ENCODE results near the gene NT5C2. TPM values are rescaled to one million over a fixed set of nuclear protein-coding genes. Genes with fewer than 3 reads are reported as not detected.
"Not testable (repeated sequence)": the region's sequence is repeated elsewhere in the genome, so short reads cannot be mapped to it uniquely, and the experiment has no call there.

Gene NT5C2
- total RNA-seq, 1 donor from 2014 or later: 95.2 TPM

- not testable (repeated sequence) for DNase-seq (ENCODE audit: low spot score)
Observed at GRCh38 chr10:103163766-103164403, 29.2 kb downstream of the NT5C2 start.

GRCh38 chr10:103157246-103157645 is 35.8 kb downstream of the NT5C2 start:
- no peak for DNase-seq (ENCODE audit: low spot score)

- no peak for DNase-seq (ENCODE audit: low spot score)
Observed at GRCh38 chr10:103155471-103156085, 37.5 kb downstream of the NT5C2 start.

- DNase-seq (ENCODE audit: low spot score): no peak
Observed at GRCh38 chr10:103154521-103155299, 38.4 kb downstream of the NT5C2 start.

- no peak for DNase-seq (ENCODE audit: low spot score)
Observed at GRCh38 chr10:103153302-103154197, 39.5 kb downstream of the NT5C2 start.

- no peak for DNase-seq (ENCODE audit: low spot score)
Observed at GRCh38 chr10:103149991-103150622, 43.0 kb downstream of the NT5C2 start.

- DNase-seq (ENCODE audit: low spot score): no peak
Observed at GRCh38 chr10:103147645-103148044, 45.4 kb downstream of the NT5C2 start.

- peak; percentile 71 for DNase-seq (ENCODE audit: low spot score)
Observed at GRCh38 chr10:103145860-103146466, 47.1 kb downstream of the NT5C2 start.

GRCh38 chr10:103145046-103145445 is 48.0 kb downstream of the NT5C2 start:
- no peak for DNase-seq (ENCODE audit: low spot score)

GRCh38 chr10:103144041-103144440 is 49.0 kb downstream of the NT5C2 start:
- no peak for DNase-seq (ENCODE audit: low spot score)

- not testable (repeated sequence) for DNase-seq (ENCODE audit: low spot score)
Observed at GRCh38 chr10:103143641-103144040, 49.4 kb downstream of the NT5C2 start.

GRCh38 chr10:103141950-103142349 is 51.1 kb downstream of the NT5C2 start:
- DNase-seq (ENCODE audit: low spot score): no peak

- DNase-seq (ENCODE audit: low spot score): no peak
Observed at GRCh38 chr10:103140469-103140868, 52.6 kb downstream of the NT5C2 start.

GRCh38 chr10:103139803-103140202 is 53.3 kb downstream of the NT5C2 start:
- no peak for DNase-seq (ENCODE audit: low spot score)

GRCh38 chr10:103135168-103135567 is 57.9 kb downstream of the NT5C2 start:
- DNase-seq (ENCODE audit: low spot score): not testable (repeated sequence)

GRCh38 chr10:103130910-103131309 is 62.2 kb downstream of the NT5C2 start:
- DNase-seq (ENCODE audit: low spot score): no peak

- not testable (repeated sequence) for DNase-seq (ENCODE audit: low spot score)
Observed at GRCh38 chr10:103130180-103130579, 62.9 kb downstream of the NT5C2 start.

- DNase-seq (ENCODE audit: low spot score): no peak
Observed at GRCh38 chr10:103127241-103127640, 65.8 kb downstream of the NT5C2 start.

- DNase-seq (ENCODE audit: low spot score): no peak
Observed at GRCh38 chr10:103125323-103126267, 67.5 kb downstream of the NT5C2 start.

Measured in mucosa of gallbladder (tissue), 1 donor.